A673 (cell line): ENCODE results near the gene DNLZ. TPM values are rescaled to one million over a fixed set of nuclear protein-coding genes. Genes with fewer than 3 reads are reported as not detected.
A peak's percentile ranks its signal among the peaks of the same experiment; 100 is the strongest.

ENCODE experiments used
- BruUV-seq: library from RNA; stranded (reverse); fragments of 400-500 nt; replicated peaks from 2 replicates; lab custom pipeline; 2021; lab: Mats Ljungman, UMichigan
- CTCF ChIA-PET: fragments of 300-600 bp; sonication (Branson Sonifier 250); formaldehyde crosslinking; loops from one replicate; lab custom pipeline; 2022; ENCODE audit warnings: antibody characterized with exemption; lab: Charles Lee
- POLR2A ChIA-PET: fragments of 300-600 bp; sonication (Branson Sonifier 250); formaldehyde crosslinking; loops from one replicate; lab custom pipeline; 2022; ENCODE audit warnings: antibody characterized with exemption; ENCODE audit not compliant: low non-redundant PET; lab: Charles Lee
- DNase-seq: peaks from one replicate; pipeline ENCODE4 v3.0.0-alpha.2; 2015; ENCODE audit warnings: low spot score
- H3K27ac ChIP-seq: fragments of 200-600 bp; sonication (generic); 2 replicates; pipeline ENCODE4 v1.5.1; 2016; ENCODE audit warnings: mixed run types, low read depth, mild to moderate bottlenecking, mixed read lengths, antibody characterized with exemption, low read length; ENCODE audit not compliant: poor library complexity, severe bottlenecking
- H3K27me3 ChIP-seq: fragments of 200-600 bp; sonication (generic); replicated peaks from 2 replicates; pipeline ENCODE4 v1.6.1; 2017; ENCODE audit warnings: mixed run types, low read depth, mild to moderate bottlenecking, mixed read lengths, antibody characterized with exemption, low read length; ENCODE audit not compliant: insufficient read depth, poor library complexity
- H3K36me3 ChIP-seq: fragments of 200-600 bp; sonication (generic); 2 replicates; pipeline ENCODE4 v1.6.1; 2016; ENCODE audit warnings: mixed run types, mild to moderate bottlenecking, mixed read lengths, antibody characterized with exemption, low read length; ENCODE audit not compliant: insufficient read depth, poor library complexity, severe bottlenecking
- H3K4me1 ChIP-seq: fragments of 200-600 bp; sonication (generic); 2 replicates; pipeline ENCODE4 v1.6.1; 2017; ENCODE audit warnings: mixed run types, mild to moderate bottlenecking, mixed read lengths, antibody characterized with exemption, low read length; ENCODE audit not compliant: insufficient read depth, poor library complexity, severe bottlenecking
- H3K4me3 ChIP-seq: fragments of 200-600 bp; sonication (generic); 2 replicates; pipeline ENCODE4 v1.5.1; 2016; ENCODE audit warnings: low read depth, mixed run types, mild to moderate bottlenecking, mixed read lengths, low read length; ENCODE audit not compliant: poor library complexity, severe bottlenecking
- H3K9me3 ChIP-seq: fragments of 200-600 bp; sonication (generic); 2 replicates; pipeline ENCODE4 v1.6.1; 2016; ENCODE audit warnings: mixed run types, low read depth, mild to moderate bottlenecking, mixed read lengths, antibody characterized with exemption, low read length; ENCODE audit not compliant: poor library complexity, severe bottlenecking
- CTCF ChIP-seq: fragments of 300-800, 200-600 bp; sonication (generic); conservative IDR thresholded peaks from 2 replicates; pipeline ENCODE4 v1.5.1; 2017; ENCODE audit warnings: low read depth, mild to moderate bottlenecking, antibody characterized with exemption, low read length, moderate library complexity, mixed read lengths
- EZH2 ChIP-seq: fragments of 200-600 bp; sonication (generic); IDR thresholded peaks from 2 replicates; pipeline ENCODE4 v1.6.1; 2017; ENCODE audit warnings: borderline replicate concordance, low read depth, mild to moderate bottlenecking, mixed read lengths, antibody characterized with exemption, low read length; ENCODE audit not compliant: poor library complexity, severe bottlenecking
- intact Hi-C: fragments of 100-400 bp; cut with micrococcal nuclease; formaldehyde crosslinking; loops from one replicate; pipeline ENCODE4 v1.10.0; 2022; ENCODE audit not compliant: unreplicated experiment
- total RNA-seq: library from RNA; stranded (reverse); gene quantifications from 2 replicates; pipeline ENCODE4 v1.2.3, GENCODE V29; 2021

DNLZ gene
- total RNA-seq, 1 experiment from 2014 or later = 37.3 TPM

DNA sequence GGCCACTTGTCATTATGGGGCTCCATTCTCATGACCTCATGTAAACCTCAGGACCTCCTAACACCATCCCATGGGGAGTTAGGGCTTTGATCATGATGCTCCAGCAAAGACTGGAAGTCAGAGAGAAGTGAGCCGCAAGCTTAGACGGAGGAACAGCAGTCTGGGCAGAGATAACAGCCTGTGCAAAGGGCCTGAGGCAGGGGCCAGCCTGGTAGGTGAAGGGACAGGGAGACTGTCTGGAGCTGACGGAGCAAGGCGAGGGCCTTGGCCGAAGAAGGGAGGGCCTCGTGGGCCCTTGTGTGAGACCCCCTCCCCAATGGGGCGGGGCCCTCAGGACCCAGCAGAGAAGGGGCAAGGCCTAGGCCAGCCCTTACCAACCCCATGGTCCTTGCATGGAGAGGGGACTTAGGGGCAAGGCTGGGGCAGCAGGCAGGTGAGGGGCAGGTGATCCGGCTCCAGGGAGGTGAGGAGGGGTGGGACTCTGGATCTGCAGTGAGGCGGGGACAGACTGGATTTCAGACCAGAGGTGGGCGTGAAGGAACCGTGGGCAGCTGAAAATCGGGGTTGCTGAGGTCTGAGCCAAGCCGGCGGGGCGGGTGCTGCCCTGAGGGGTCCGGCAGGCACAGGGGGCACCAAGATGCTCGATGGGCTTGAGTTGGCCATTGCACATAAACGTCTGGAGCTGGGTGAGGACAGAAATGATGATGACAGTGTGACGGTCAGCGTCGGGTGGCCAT lies 18.8 kb downstream of the DNLZ start:
- peaks cover 12% of the 10 kb centered on the region for H3K4me1 ChIP-seq
- no peaks in the 10 kb centered on the region for H3K27me3 ChIP-seq
- H3K4me3 ChIP-seq = no peak overlapping the region
- ChIA-PET POLR2A (no interaction called here), CTCF (no interaction called here)
- H3K27ac ChIP-seq = no peak overlapping the region
- no peak for TF ChIP-seq CTCF
- TF ChIP-seq EZH2 = no peak
- H3K9me3 ChIP-seq = no peaks in the 10 kb centered on the region
- intact Hi-C loops = no loop called here
- no TSS peak for BruUV-seq
- no peaks in the 10 kb centered on the region for H3K36me3 ChIP-seq
- DNase-seq = no peak

- H3K4me3 ChIP-seq = no peak overlapping the region
- no TSS peak for BruUV-seq
- no peak overlapping the region for H3K27ac ChIP-seq
- intact Hi-C loops = no loop called here
- H3K27me3 ChIP-seq = no peaks in the 10 kb centered on the region
- ChIA-PET CTCF (no interaction called here), POLR2A (no interaction called here)
- no peaks in the 10 kb centered on the region for H3K36me3 ChIP-seq
- peaks cover 12% of the 10 kb centered on the region for H3K4me1 ChIP-seq
- no peaks in the 10 kb centered on the region for H3K9me3 ChIP-seq
- TF ChIP-seq EZH2 = no peak
- no peak for TF ChIP-seq CTCF
- DNase-seq = no peak
These were observed 19.7 kb downstream of the DNLZ start for GRCh38 chr9:136343884-136344269.

- TF ChIP-seq EZH2 = no peak
- TF ChIP-seq CTCF = no peak
- Histone ChIP-seq H3K27me3 (no peaks in the 10 kb centered on the region), H3K4me1 (peaks cover 12% of the 10 kb centered on the region), H3K4me3 (peak overlapping the region; percentile 36), H3K27ac (peak overlapping the region; percentile 82), H3K36me3 (no peaks in the 10 kb centered on the region), H3K9me3 (no peaks in the 10 kb centered on the region)
- no TSS peak for BruUV-seq
- intact Hi-C loops = no loop called here
- ChIA-PET CTCF (no interaction called here), POLR2A (no interaction called here)
- no peak for DNase-seq
These were observed 20.2 kb downstream of the DNLZ start for GRCh38 chr9:136343121-136343883.
